CD4-positive, alpha-beta T cell treated with Interleukin-21 for 1 hour (primary cell): Measurements from ENCODE around the gene PRR5L.

Experiments
- DNase-seq: peaks from one replicate; pipeline ENCODE4 v3.0.0-alpha.2; 2020

The PRR5L gene

GRCh38 chr11:36328966-36329673 lies 33.0 kb downstream of the PRR5L start:
- no peak for DNase-seq

- DNase-seq: no peak
These were observed 34.3 kb downstream of the PRR5L start for GRCh38 chr11:36330411-36330810.

- DNase-seq: no peak
These were observed 37.4 kb downstream of the PRR5L start for GRCh38 chr11:36333468-36333867.

- no peak for DNase-seq
These were observed 37.8 kb downstream of the PRR5L start for GRCh38 chr11:36333897-36334296.

- no peak for DNase-seq
These were observed 43.8 kb downstream of the PRR5L start for GRCh38 chr11:36339888-36340287.

- DNase-seq: no peak
These were observed 44.8 kb downstream of the PRR5L start for GRCh38 chr11:36340897-36341296.

GRCh38 chr11:36341915-36342314 lies 45.8 kb downstream of the PRR5L start:
- DNase-seq: no peak

GRCh38 chr11:36342327-36342726 lies 46.2 kb downstream of the PRR5L start:
- no peak for DNase-seq

GRCh38 chr11:36343436-36343835 lies 47.3 kb downstream of the PRR5L start:
- DNase-seq: no peak

GRCh38 chr11:36345084-36345511 lies 49.0 kb downstream of the PRR5L start:
- no peak for DNase-seq

- no peak for DNase-seq
These were observed 49.5 kb downstream of the PRR5L start for GRCh38 chr11:36345535-36346141.

- DNase-seq: no peak
These were observed 50.7 kb downstream of the PRR5L start for GRCh38 chr11:36346562-36347383.

- DNase-seq: no peak
These were observed 51.4 kb downstream of the PRR5L start for GRCh38 chr11:36347384-36347906.

GRCh38 chr11:36349351-36350136 lies 53.5 kb downstream of the PRR5L start:
- DNase-seq: no peak

GRCh38 chr11:36350137-36350513 lies 54.0 kb downstream of the PRR5L start:
- no peak for DNase-seq

- DNase-seq: peak; percentile 83
These were observed 56.8 kb downstream of the PRR5L start for GRCh38 chr11:36352922-36353321.

- DNase-seq: no peak
These were observed 58.3 kb downstream of the PRR5L start for GRCh38 chr11:36354221-36355003.

- DNase-seq: no peak
These were observed 60.1 kb downstream of the PRR5L start for GRCh38 chr11:36356201-36356600.

- DNase-seq: no peak
These were observed 61.7 kb downstream of the PRR5L start for GRCh38 chr11:36357831-36358230.

GRCh38 chr11:36358436-36358835 lies 62.3 kb downstream of the PRR5L start:
- DNase-seq: no peak

- peak; percentile 33 for DNase-seq
These were observed 64.2 kb downstream of the PRR5L start for GRCh38 chr11:36360318-36360717.

- DNase-seq: no peak
These were observed 64.8 kb downstream of the PRR5L start for GRCh38 chr11:36360826-36361415.
